H1 (cell line): ENCODE measurements around the gene KYNU. TPM values are rescaled to one million over a fixed set of nuclear protein-coding genes. Genes with fewer than 3 reads are reported as not detected.

Experiments
- CTCF ChIA-PET: fragments of 300-600 bp; sonication (Branson Sonifier 250); formaldehyde crosslinking; loops from one replicate; lab custom pipeline; 2021; ENCODE audit not compliant: partially characterized antibody; lab: Charles Lee
- POLR2A ChIA-PET: fragments of 300-600 bp; sonication (Branson Sonifier 250); formaldehyde crosslinking; loops from one replicate; lab custom pipeline; 2021; ENCODE audit warnings: inconsistent platforms; ENCODE audit not compliant: partially characterized antibody; lab: Charles Lee
- DNase-seq, 2 experiments: peaks; one replicate each; pipeline versions ENCODE4 v3.0.0 to v3.0.0-alpha.2; 2010 to 2022; ENCODE audit warnings: low spot score in 2 of 2, low read depth in 1 of 2, mixed read lengths in 1 of 2
- FAIRE-seq: peaks from 2 replicates; lab custom pipeline; 2011; peaks lifted over from hg19 to GRCh38; lab: Jason Lieb, UNC
- H2AFZ ChIP-seq: 2 replicates; pipeline ENCODE4 v1.8.1; 2012; ENCODE audit warnings: low read length, inconsistent platforms
- H2AK5ac ChIP-seq: 2 replicates; pipeline ENCODE4 v1.6.1; 2013; ENCODE audit warnings: low read depth, low read length
- H2BK120ac ChIP-seq: replicated peaks from 2 replicates; pipeline ENCODE3; 2013; ENCODE audit warnings: low read depth, low read length, inconsistent platforms
- H2BK12ac ChIP-seq: 2 replicates; pipeline ENCODE4 v1.6.1; 2013; ENCODE audit warnings: low read depth, low read length
- H2BK15ac ChIP-seq: 2 replicates; pipeline ENCODE4 v1.6.1; 2013; ENCODE audit warnings: low read length
- H2BK20ac ChIP-seq: 2 replicates; pipeline ENCODE4 v1.6.1; 2013; ENCODE audit warnings: low read length
- H2BK5ac ChIP-seq: 2 replicates; pipeline ENCODE4 v1.6.1; 2013; ENCODE audit warnings: low read depth, low read length
- H3K14ac ChIP-seq: 2 replicates; pipeline ENCODE4 v1.6.1; 2013; ENCODE audit warnings: inconsistent platforms; ENCODE audit not compliant: insufficient read length
- H3K18ac ChIP-seq: 2 replicates; pipeline ENCODE4 v1.6.1; 2013; ENCODE audit warnings: low read length; ENCODE audit errors: extremely low read depth
- H3K23ac ChIP-seq: 2 replicates; pipeline ENCODE4 v1.6.1; 2013; ENCODE audit warnings: inconsistent platforms; ENCODE audit not compliant: insufficient read length
- H3K23me2 ChIP-seq: 2 replicates; pipeline ENCODE4 v1.6.1; 2013; ENCODE audit warnings: low read depth, low read length
- H3K27ac ChIP-seq: 2 replicates; pipeline ENCODE4 v1.6.1; 2011; ENCODE audit warnings: low read depth, low read length, inconsistent platforms
- H3K27me3 ChIP-seq, 4 experiments: replicated peaks in 1 of 4; 1 replicate in 1 of 4; 2 replicates in 3 of 4; pipeline versions ENCODE4 v1.6.1 to v1.8.1; 2011 to 2013; ENCODE audit warnings: low read length in 3 of 4, mild to moderate bottlenecking in 3 of 4, inconsistent platforms in 2 of 4, mixed read lengths in 2 of 4, moderate library complexity in 1 of 4; ENCODE audit not compliant: control insufficient read depth in 3 of 4, insufficient read depth in 3 of 4; ENCODE audit errors: extremely low read depth in 1 of 4
- H3K36me3 ChIP-seq, 4 experiments: 2 replicates each; pipeline versions ENCODE4 v1.6.1 to v1.8.1; 2011 to 2013; ENCODE audit warnings: mild to moderate bottlenecking in 4 of 4, low read length in 3 of 4, moderate library complexity in 2 of 4, control low read depth in 1 of 4, inconsistent platforms in 1 of 4; ENCODE audit not compliant: insufficient read depth in 4 of 4, control insufficient read depth in 2 of 4
- H3K4ac ChIP-seq: replicated peaks from 2 replicates; pipeline ENCODE3; 2013; ENCODE audit warnings: low read length, low read depth, mixed read lengths, inconsistent platforms; ENCODE audit not compliant: insufficient read length
- H3K4me1 ChIP-seq, 4 experiments: replicated peaks in 1 of 4; 1 replicate in 1 of 4; 2 replicates in 3 of 4; pipeline versions ENCODE4 v1.6.1 to v1.8.1; 2011 to 2013; ENCODE audit warnings: low read length in 3 of 4, inconsistent platforms in 2 of 4, mixed read lengths in 1 of 4; ENCODE audit not compliant: insufficient read depth in 4 of 4, control insufficient read depth in 3 of 4
- H3K4me2 ChIP-seq, 2 experiments: 2 replicates each; pipeline versions ENCODE4 v1.6.1 to v1.8.1; 2011 to 2013; ENCODE audit warnings: low read depth in 2 of 2, low read length in 2 of 2, control low read depth in 1 of 2, inconsistent platforms in 1 of 2, mild to moderate bottlenecking in 1 of 2; ENCODE audit not compliant: insufficient read depth in 1 of 2
- H3K4me3 ChIP-seq, 4 experiments: fragments of 200-600, 300-600 bp in 1 of 4; sonication (generic), shearing (Covaris generic), sonication (Bioruptor Twin) in 1 of 4; 2 replicates each; pipeline versions ENCODE4 v1.5.1 to v1.8.1; 2011 to 2016; ENCODE audit warnings: low read length in 4 of 4, low read depth in 3 of 4, control low read depth in 2 of 4, inconsistent platforms in 2 of 4, mild to moderate bottlenecking in 2 of 4, mixed read lengths in 1 of 4, moderate library complexity in 1 of 4; ENCODE audit not compliant: insufficient read depth in 2 of 4; ENCODE audit errors: extremely low read depth in 1 of 4
- H3K56ac ChIP-seq: replicated peaks from 2 replicates; pipeline ENCODE3; 2013; ENCODE audit warnings: low read depth, mild to moderate bottlenecking, mixed read lengths, low read length, inconsistent platforms; ENCODE audit not compliant: insufficient read length
- H3K79me1 ChIP-seq: 2 replicates; pipeline ENCODE4 v1.6.1; 2013; ENCODE audit warnings: low read depth, low read length, control low read depth
- H3K79me2 ChIP-seq, 2 experiments: 2 replicates each; pipeline versions ENCODE4 v1.6.1 to v1.8.1; 2012 to 2013; ENCODE audit warnings: low read length in 2 of 2, mild to moderate bottlenecking in 2 of 2, inconsistent platforms in 1 of 2; ENCODE audit not compliant: insufficient read depth in 2 of 2, control insufficient read depth in 1 of 2
- H3K9ac ChIP-seq, 4 experiments: replicated peaks in 1 of 4; 1 replicate in 1 of 4; 2 replicates in 3 of 4; pipeline versions ENCODE4 v1.6.1 to v1.8.1; 2011 to 2013; ENCODE audit warnings: low read depth in 3 of 4, low read length in 3 of 4, control low read depth in 2 of 4, mild to moderate bottlenecking in 2 of 4, moderate library complexity in 2 of 4, inconsistent platforms in 1 of 4; ENCODE audit errors: extremely low read depth in 1 of 4
- H3K9me3 ChIP-seq, 2 experiments: 2 replicates each; pipeline versions ENCODE4 v1.6.1 to v1.8.1; 2012 to 2013; ENCODE audit warnings: mild to moderate bottlenecking in 2 of 2, moderate library complexity in 2 of 2, control low read depth in 1 of 2, inconsistent platforms in 1 of 2, low read depth in 1 of 2, low read length in 1 of 2, mixed read lengths in 1 of 2; ENCODE audit not compliant: insufficient read depth in 2 of 2
- H4K20me1 ChIP-seq, 2 experiments: replicated peaks in 1 of 2; 2 replicates each; pipeline versions ENCODE3 to v1.8.1; 2011 to 2013; ENCODE audit warnings: inconsistent platforms in 2 of 2, low read length in 2 of 2, mild to moderate bottlenecking in 1 of 2; ENCODE audit not compliant: insufficient read depth in 2 of 2, control insufficient read depth in 1 of 2
- H4K5ac ChIP-seq: 2 replicates; pipeline ENCODE4 v1.6.1; 2013; ENCODE audit warnings: low read length, low read depth, mixed read lengths, inconsistent platforms; ENCODE audit not compliant: insufficient read length
- H4K8ac ChIP-seq: 2 replicates; pipeline ENCODE4 v1.8.0; 2013; ENCODE audit warnings: mild to moderate bottlenecking, moderate library complexity, low read length, inconsistent platforms; ENCODE audit not compliant: insufficient read depth; ENCODE audit errors: extremely low read depth
- H4K91ac ChIP-seq: replicated peaks from 2 replicates; pipeline ENCODE3; 2013; ENCODE audit warnings: low read length, mixed read lengths, inconsistent platforms; ENCODE audit not compliant: insufficient read length
- BCL11A ChIP-seq, 2 experiments: IDR thresholded peaks; one replicate each; pipeline ENCODE4 v1.6.1; 2011; ENCODE audit warnings: low read depth in 2 of 2, low read length in 2 of 2, mild to moderate bottlenecking in 2 of 2
- BRCA1 ChIP-seq: IDR thresholded peaks from 2 replicates; pipeline ENCODE4 v1.6.1; 2012; ENCODE audit warnings: low read depth, low read length, improper control_type of control experiment
- CBX8 ChIP-seq: fragments of 300-800, 300-1000 bp; sonication (generic); IDR thresholded peaks from 2 replicates; pipeline ENCODE4 v1.7.1; 2016; ENCODE audit warnings: low read depth, low read length, borderline replicate concordance
- EGR1 ChIP-seq: IDR thresholded peaks from 2 replicates; pipeline ENCODE4 v1.6.1; 2011; ENCODE audit warnings: low read depth, low read length, borderline replicate concordance
- EP300 ChIP-seq, 2 experiments: IDR thresholded peaks; 1 replicate in 1 of 2; 2 replicates in 1 of 2; pipeline ENCODE4 v1.6.1; 2011 to 2012; ENCODE audit warnings: low read depth in 2 of 2, low read length in 2 of 2, mild to moderate bottlenecking in 2 of 2, borderline replicate concordance in 1 of 2, inconsistent platforms in 1 of 2, moderate library complexity in 1 of 2
- GTF2F1 ChIP-seq: IDR thresholded peaks from 2 replicates; pipeline ENCODE4 v1.6.1; 2012; ENCODE audit warnings: low read depth, low read length, improper control_type of control experiment, borderline replicate concordance
- NRF1 ChIP-seq: IDR thresholded peaks from 2 replicates; pipeline ENCODE4 v1.6.1; 2011; ENCODE audit warnings: mild to moderate bottlenecking, low read depth, low read length, improper control_type of control experiment
- PHF8 ChIP-seq: fragments of 200-600 bp; sonication (generic); conservative IDR thresholded peaks from 2 replicates; pipeline ENCODE4 v1.7.1; 2012; ENCODE audit warnings: low read depth, mild to moderate bottlenecking, inconsistent platforms, low read length, moderate library complexity
- POLR2AphosphoS5 ChIP-seq: IDR thresholded peaks from 2 replicates; pipeline ENCODE4 v1.6.1; 2011; ENCODE audit warnings: low read depth, low read length
- RFX5 ChIP-seq: IDR thresholded peaks from 2 replicates; pipeline ENCODE4 v1.6.1; 2011; ENCODE audit warnings: low read depth, low read length, improper control_type of control experiment, borderline replicate concordance
- SAP30 ChIP-seq: fragments of 300-600 bp; sonication (generic); IDR thresholded peaks from 2 replicates; pipeline ENCODE4 v1.7.1; 2012; ENCODE audit warnings: low read length, moderate library complexity, mild to moderate bottlenecking, inconsistent platforms; ENCODE audit not compliant: insufficient read depth, insufficient replicate concordance
- WGBS, 2 experiments: shearing (Covaris generic) in 1 of 2; methylation state at CpG; one replicate each; pipeline versions ENCODE4 v1.1.6 to v1.1.7; 2013 to 2015; ENCODE audit warnings: low lambda C conversion rate in 2 of 2, mixed read lengths in 2 of 2, inconsistent platforms in 1 of 2, low coverage in 1 of 2, missing lambda C conversion rate in 1 of 2; ENCODE audit not compliant: insufficient replicate concordance in 2 of 2, insufficient coverage in 1 of 2, insufficient read length in 1 of 2; ENCODE audit errors: extremely low coverage in 1 of 2, missing lambda C conversion rate in 1 of 2; 5-methylcytosine and 5-hydroxymethylcytosine counted together
- polyA plus RNA-seq, 7 experiments: library from polyadenylated mRNA; depleted of rRNA in 3 of 7; stranded (reverse) in 5 of 7; unstranded in 2 of 7; fragments of >200 nt in 5 of 7; fragments of 200-250 nt in 2 of 7; gene quantifications; 1 replicate in 5 of 7; 2 replicates in 1 of 7; 4 replicates in 1 of 7; pipeline versions ENCODE4 v1.2.1 to v1.2.3, GENCODE V29; 2011 to 2013; ENCODE audit warnings: missing spikeins in 2 of 7, mixed read lengths in 2 of 7
- total RNA-seq: library from RNA; stranded (reverse); fragmentation: NEBNext Ultra II Directional; extraction: Animal tissue kit (Norgen Biotek cat#: 25700); gene quantifications from 2 replicates; pipeline ENCODE4 v1.2.1, GENCODE V29; 2021

The KYNU gene
- total and polyA plus RNA-seq, 2 of the 8 experiments (the other 6 are each of a cell fraction or from before 2014, with no cell fraction given), result 0.09 to 0.13 TPM

DNA sequence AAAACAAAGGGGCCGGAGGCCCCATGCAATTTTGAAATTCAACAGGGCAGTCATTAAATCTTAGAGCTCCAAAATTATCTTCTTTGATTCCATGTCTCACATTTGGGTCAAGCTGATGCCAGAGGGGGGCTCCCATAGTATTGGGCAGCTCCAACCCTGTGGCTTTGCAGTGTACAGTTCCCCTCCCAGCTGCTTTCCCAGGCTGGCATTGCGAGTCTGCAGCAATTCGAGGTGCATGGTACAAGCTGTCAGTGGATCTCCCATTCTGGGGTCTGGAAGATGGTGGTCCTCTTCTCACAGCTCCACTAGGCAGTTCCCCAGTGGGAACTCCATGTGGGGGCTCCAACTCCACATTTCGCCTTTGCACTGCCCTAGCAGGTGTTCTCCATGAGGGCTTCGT is 179.1 kb downstream of the KYNU start:
- Histone ChIP-seq H2BK5ac (no peak overlapping the region), H3K56ac (no peak overlapping the region), H2BK12ac (no peak overlapping the region), H3K23ac (no peak overlapping the region), H3K4me1 (no peaks in the 10 kb centered on the region)
- WGBS, 2 experiments, result 95% methylated on average over 5 of the region's 5 CpGs; no CpG with 5 or more reads in 1 of the 2 experiments
- no peak for FAIRE-seq
- TF ChIP-seq POLR2AphosphoS5, result no peak
- no peak for TF ChIP-seq RFX5
- TF ChIP-seq BRCA1, result no peak
- TF ChIP-seq NRF1, result no peak
- no peak for TF ChIP-seq EP300 (IDR thresholded peaks at IDR 0.05; ENCODE audit: borderline replicate concordance in 1 of 2, low read depth in 2 of 2, low read length in 2 of 2)
- no peak for TF ChIP-seq GTF2F1
- TF ChIP-seq EGR1, result no peak
- no peak for TF ChIP-seq CBX8
- TF ChIP-seq SAP30, result no peak
- TF ChIP-seq PHF8, result no peak
- no peak for TF ChIP-seq BCL11A (IDR thresholded peaks at IDR 0.05; ENCODE audit: low read depth in 2 of 2, low read length in 2 of 2)
- TF ChIP-seq, all 59 proteins: peak for 0
- Histone ChIP-seq H2BK120ac (no peak overlapping the region), H3K27me3 (no peaks in the 10 kb centered on the region), H3K23me2 (no peaks in the 10 kb centered on the region), H3K79me1 (no peaks in the 10 kb centered on the region), H3K14ac (no peak overlapping the region), H4K5ac (no peak overlapping the region), H3K36me3 (no peaks in the 10 kb centered on the region), H4K20me1 (no peaks in the 10 kb centered on the region), H4K91ac (no peak overlapping the region), H2BK20ac (no peak overlapping the region), H2AFZ (no peak overlapping the region), H3K18ac (no peak overlapping the region), H2BK15ac (no peak overlapping the region), H3K4me3 (no peak overlapping the region), H4K8ac (no peak overlapping the region), H3K79me2 (no peaks in the 10 kb centered on the region), H3K9ac (no peak overlapping the region), H3K9me3 (peaks cover 5 to 16% of the 10 kb centered on the region in 2 experiments; a peak in 3 of 4 replicates), H2AK5ac (no peak overlapping the region), H3K27ac (no peak overlapping the region), H3K4ac (no peak overlapping the region), H3K4me2 (no peak overlapping the region)
- POLR2A ChIA-PET, result no interaction called here
- CTCF ChIA-PET, result no interaction called here
- no peak for DNase-seq
